Measurements from ENCODE around the gene PNPLA8.

PNPLA8 gene

GRCh38 chr7:108455551-108455997, 70.4 kb downstream of the PNPLA8 start:
- no peaks in the 10 kb centered on the region for H3K36me3 ChIP-seq (ENCODE audit: control insufficient read depth in 2 of 2, insufficient read depth in 1 of 2, low read length in 2 of 2)
- TF ChIP-seq ZNF449 (tag by site-specific recombination; IDR thresholded peaks at IDR 0.05) (peak; percentile 89), ZNF488 (tag by site-specific recombination; IDR thresholded peaks at IDR 0.05) (no peak), ZNF335 (tag by site-specific recombination; conservative IDR thresholded peaks at IDR 0.05) (peak; percentile 89), ZNF580 (tag by site-specific recombination; IDR thresholded peaks at IDR 0.05) (no peak), KLF7 (tag by site-specific recombination; IDR thresholded peaks at IDR 0.05; ENCODE audit: borderline replicate concordance) (0 out of 2 replicates have a peak, but pooled peaks have one; percentile 49), KLF1 (tag by site-specific recombination; IDR thresholded peaks at IDR 0.05) (peak; percentile 69; the same call in 1 of the 2 replicates), ZNF394 (tag by site-specific recombination; IDR thresholded peaks at IDR 0.05; ENCODE audit: borderline replicate concordance) (no peak), KLF17 (tag by site-specific recombination; IDR thresholded peaks at IDR 0.05) (0 out of 2 replicates have a peak, but pooled peaks have one; percentile 4), ZNF777 (tag by site-specific recombination; IDR thresholded peaks at IDR 0.05; ENCODE audit: borderline replicate concordance) (0 out of 2 replicates have a peak, but pooled peaks have one; percentile 44), ZNF654 (tag by site-specific recombination; IDR thresholded peaks at IDR 0.05; ENCODE audit: low read depth) (no peak), KLF10 (tag by site-specific recombination; IDR thresholded peaks at IDR 0.05) (0 out of 2 replicates have a peak, but pooled peaks have one; percentile 13), ZNF785 (tag by site-specific recombination; IDR thresholded peaks at IDR 0.05) (no peak), ZNF529 (tag by site-specific recombination; IDR thresholded peaks at IDR 0.05; ENCODE audit: insufficient replicate concordance) (no peak), ZNF423 (tag by site-specific recombination; IDR thresholded peaks at IDR 0.05) (no peak), REPIN1 (tag by site-specific recombination; IDR thresholded peaks at IDR 0.05; ENCODE audit: low read depth) (no peak), SP3 (tag by site-specific recombination; IDR thresholded peaks at IDR 0.05) (peak; percentile 6), ZBTB26 (tag by site-specific recombination; optimal IDR thresholded peaks at IDR 0.05) (peak; percentile 75), EGR2 (tag by site-specific recombination; IDR thresholded peaks at IDR 0.05; ENCODE audit: low read depth) (peak; percentile 67), INSM2 (tag by site-specific recombination; IDR thresholded peaks at IDR 0.05) (no peak), ZFHX2 (tag by site-specific recombination; conservative IDR thresholded peaks at IDR 0.05) (peak; percentile 79), ZBTB17 (tag by site-specific recombination; IDR thresholded peaks at IDR 0.05) (peak; percentile 70), ZNF707 (tag by site-specific recombination; IDR thresholded peaks at IDR 0.05) (no peak)
- TF ChIP-seq, protein P1, sequence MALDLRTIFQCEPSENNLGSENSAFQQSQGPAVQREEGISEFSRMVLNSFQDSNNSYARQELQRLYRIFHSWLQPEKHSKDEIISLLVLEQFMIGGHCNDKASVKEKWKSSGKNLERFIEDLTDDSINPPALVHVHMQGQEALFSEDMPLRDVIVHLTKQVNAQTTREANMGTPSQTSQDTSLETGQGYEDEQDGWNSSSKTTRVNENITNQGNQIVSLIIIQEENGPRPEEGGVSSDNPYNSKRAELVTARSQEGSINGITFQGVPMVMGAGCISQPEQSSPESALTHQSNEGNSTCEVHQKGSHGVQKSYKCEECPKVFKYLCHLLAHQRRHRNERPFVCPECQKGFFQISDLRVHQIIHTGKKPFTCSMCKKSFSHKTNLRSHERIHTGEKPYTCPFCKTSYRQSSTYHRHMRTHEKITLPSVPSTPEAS (tag by site-specific recombination; IDR thresholded peaks at IDR 0.05) = no peak
- TF ChIP-seq, protein P2, sequence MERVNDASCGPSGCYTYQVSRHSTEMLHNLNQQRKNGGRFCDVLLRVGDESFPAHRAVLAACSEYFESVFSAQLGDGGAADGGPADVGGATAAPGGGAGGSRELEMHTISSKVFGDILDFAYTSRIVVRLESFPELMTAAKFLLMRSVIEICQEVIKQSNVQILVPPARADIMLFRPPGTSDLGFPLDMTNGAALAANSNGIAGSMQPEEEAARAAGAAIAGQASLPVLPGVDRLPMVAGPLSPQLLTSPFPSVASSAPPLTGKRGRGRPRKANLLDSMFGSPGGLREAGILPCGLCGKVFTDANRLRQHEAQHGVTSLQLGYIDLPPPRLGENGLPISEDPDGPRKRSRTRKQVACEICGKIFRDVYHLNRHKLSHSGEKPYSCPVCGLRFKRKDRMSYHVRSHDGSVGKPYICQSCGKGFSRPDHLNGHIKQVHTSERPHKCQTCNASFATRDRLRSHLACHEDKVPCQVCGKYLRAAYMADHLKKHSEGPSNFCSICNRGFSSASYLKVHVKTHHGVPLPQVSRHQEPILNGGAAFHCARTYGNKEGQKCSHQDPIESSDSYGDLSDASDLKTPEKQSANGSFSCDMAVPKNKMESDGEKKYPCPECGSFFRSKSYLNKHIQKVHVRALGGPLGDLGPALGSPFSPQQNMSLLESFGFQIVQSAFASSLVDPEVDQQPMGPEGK (tag by site-specific recombination; IDR thresholded peaks at IDR 0.05) = no peak
- TF ChIP-seq, protein P3, sequence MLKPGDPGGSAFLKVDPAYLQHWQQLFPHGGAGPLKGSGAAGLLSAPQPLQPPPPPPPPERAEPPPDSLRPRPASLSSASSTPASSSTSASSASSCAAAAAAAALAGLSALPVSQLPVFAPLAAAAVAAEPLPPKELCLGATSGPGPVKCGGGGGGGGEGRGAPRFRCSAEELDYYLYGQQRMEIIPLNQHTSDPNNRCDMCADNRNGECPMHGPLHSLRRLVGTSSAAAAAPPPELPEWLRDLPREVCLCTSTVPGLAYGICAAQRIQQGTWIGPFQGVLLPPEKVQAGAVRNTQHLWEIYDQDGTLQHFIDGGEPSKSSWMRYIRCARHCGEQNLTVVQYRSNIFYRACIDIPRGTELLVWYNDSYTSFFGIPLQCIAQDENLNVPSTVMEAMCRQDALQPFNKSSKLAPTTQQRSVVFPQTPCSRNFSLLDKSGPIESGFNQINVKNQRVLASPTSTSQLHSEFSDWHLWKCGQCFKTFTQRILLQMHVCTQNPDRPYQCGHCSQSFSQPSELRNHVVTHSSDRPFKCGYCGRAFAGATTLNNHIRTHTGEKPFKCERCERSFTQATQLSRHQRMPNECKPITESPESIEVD (tag by site-specific recombination; IDR thresholded peaks at IDR 0.05) = no peak
- peaks cover 6% of the 10 kb centered on the region for H3K4me1 ChIP-seq (ENCODE audit: control insufficient read depth, insufficient read depth, low read length)
- ChIA-PET CTCF (interaction anchor here (1.1 to 2.2 kb wide), 2 partner anchors 69 to 283 kb away, joined by 3 to 7 read pairs; no protein-coding TSS in a partner anchor), POLR2A (interaction anchor here (0.9 to 2.3 kb wide), 4 partner anchors 13 to 133 kb away, joined by 3 to 8 read pairs (median 3); no protein-coding TSS in a partner anchor)
- peak overlapping the region; percentile 82; the same call in 1 of the 2 replicates for H3K27ac ChIP-seq (ENCODE audit: extremely low read depth, low read depth, low read length)
- peak overlapping the region; percentile 88 for H3K4me3 ChIP-seq (ENCODE audit: low read depth, low read length)
- H3K9me3 ChIP-seq (ENCODE audit: control insufficient read depth, insufficient read depth, low read depth, low read length) = no peaks in the 10 kb centered on the region

All from HEK293 (cell line).